ENCODE data around the gene PLXDC1.

PLXDC1 gene

GRCh38 chr17:39069114-39069756, 82.2 kb downstream of the PLXDC1 start:
- no peak for DNase-seq (ENCODE audit: low read depth)
- TF ChIP-seq CTCF (IDR thresholded peaks at IDR 0.05; ENCODE audit: control insufficient read depth, insufficient read depth, low read depth, low read length, missing control alignments): peak; percentile 79
- H3K4me3 ChIP-seq (ENCODE audit: control insufficient read depth, low read depth, low read length): no peak overlapping the region

GRCh38 chr17:39064819-39065218, 86.6 kb downstream of the PLXDC1 start:
- no peak for TF ChIP-seq CTCF (IDR thresholded peaks at IDR 0.05; ENCODE audit: control insufficient read depth, insufficient read depth, low read depth, low read length, missing control alignments)
- no peak for DNase-seq (ENCODE audit: low read depth)
- H3K4me3 ChIP-seq (ENCODE audit: control insufficient read depth, low read depth, low read length): no peak overlapping the region

GRCh38 chr17:39064374-39064773, 87.1 kb downstream of the PLXDC1 start:
- H3K4me3 ChIP-seq (ENCODE audit: control insufficient read depth, low read depth, low read length): no peak overlapping the region
- peak; percentile 34 for DNase-seq (ENCODE audit: low read depth)
- TF ChIP-seq CTCF (IDR thresholded peaks at IDR 0.05; ENCODE audit: control insufficient read depth, insufficient read depth, low read depth, low read length, missing control alignments): no peak

GRCh38 chr17:39063681-39064069, 87.8 kb downstream of the PLXDC1 start:
- DNase-seq (ENCODE audit: low read depth): no peak
- TF ChIP-seq CTCF (IDR thresholded peaks at IDR 0.05; ENCODE audit: control insufficient read depth, insufficient read depth, low read depth, low read length, missing control alignments): no peak
- no peak overlapping the region for H3K4me3 ChIP-seq (ENCODE audit: control insufficient read depth, low read depth, low read length)

GRCh38 chr17:39062846-39063680, 88.4 kb downstream of the PLXDC1 start:
- peak; percentile 31 for DNase-seq (ENCODE audit: low read depth)
- TF ChIP-seq CTCF (IDR thresholded peaks at IDR 0.05; ENCODE audit: control insufficient read depth, insufficient read depth, low read depth, low read length, missing control alignments): no peak
- H3K4me3 ChIP-seq (ENCODE audit: control insufficient read depth, low read depth, low read length): no peak overlapping the region

GRCh38 chr17:39058524-39058923, 92.9 kb downstream of the PLXDC1 start:
- DNase-seq (ENCODE audit: low read depth): no peak
- no peak for TF ChIP-seq CTCF (IDR thresholded peaks at IDR 0.05; ENCODE audit: control insufficient read depth, insufficient read depth, low read depth, low read length, missing control alignments)
- H3K4me3 ChIP-seq (ENCODE audit: control insufficient read depth, low read depth, low read length): no peak overlapping the region
